H1 (cell line): Measurements from ENCODE around the gene BBS9. TPM values are rescaled to one million over a fixed set of nuclear protein-coding genes. Genes with fewer than 3 reads are reported as not detected.

Source experiments
- BRCA1 ChIP-seq: IDR thresholded peaks from 2 replicates; pipeline ENCODE4 v1.6.1; 2012; ENCODE audit warnings: low read depth, low read length, improper control_type of control experiment
- CHD2 ChIP-seq: IDR thresholded peaks from 2 replicates; pipeline ENCODE4 v1.6.1; 2012; ENCODE audit warnings: low read length, improper control_type of control experiment
- CHD7 ChIP-seq: fragments of 300-600 bp; sonication (generic); IDR thresholded peaks from 2 replicates; pipeline ENCODE4 v1.7.1; 2012; ENCODE audit warnings: low read length, moderate library complexity, mild to moderate bottlenecking, inconsistent platforms; ENCODE audit not compliant: insufficient replicate concordance
- EZH2 ChIP-seq: fragments of 200-600 bp; sonication (generic); IDR thresholded peaks from 2 replicates; pipeline ENCODE4 v1.7.1; 2012; ENCODE audit warnings: low read depth, mild to moderate bottlenecking, moderate library complexity, low read length, inconsistent platforms; ENCODE audit not compliant: severe bottlenecking
- HDAC2 ChIP-seq, 2 experiments: fragments of 300-600 bp in 1 of 2; sonication (generic) in 1 of 2; IDR thresholded peaks; 2 replicates each; pipeline ENCODE4 v1.6.1; 2011 to 2012; ENCODE audit warnings: low read depth in 2 of 2, low read length in 2 of 2, mild to moderate bottlenecking in 2 of 2, moderate library complexity in 2 of 2, borderline replicate concordance in 1 of 2, inconsistent platforms in 1 of 2
- KDM5A ChIP-seq: fragments of 200-600 bp; IDR thresholded peaks from 2 replicates; pipeline ENCODE4 v1.7.1; 2012; ENCODE audit warnings: mild to moderate bottlenecking, low read length, inconsistent platforms, mixed read lengths
- NRF1 ChIP-seq: IDR thresholded peaks from 2 replicates; pipeline ENCODE4 v1.6.1; 2011; ENCODE audit warnings: mild to moderate bottlenecking, low read depth, low read length, improper control_type of control experiment
- RXRA ChIP-seq: IDR thresholded peaks from 2 replicates; pipeline ENCODE4 v1.6.1; 2011; ENCODE audit warnings: low read depth, mild to moderate bottlenecking, low read length, moderate library complexity; ENCODE audit not compliant: insufficient read depth
- SAP30 ChIP-seq: fragments of 300-600 bp; sonication (generic); IDR thresholded peaks from 2 replicates; pipeline ENCODE4 v1.7.1; 2012; ENCODE audit warnings: low read length, moderate library complexity, mild to moderate bottlenecking, inconsistent platforms; ENCODE audit not compliant: insufficient read depth, insufficient replicate concordance
- SIRT6 ChIP-seq: IDR thresholded peaks from one replicate; pipeline ENCODE4 v1.7.1; 2012; ENCODE audit warnings: low read length, inconsistent platforms
- SP2 ChIP-seq: IDR thresholded peaks from 2 replicates; pipeline ENCODE4 v1.6.1; 2012; ENCODE audit warnings: mild to moderate bottlenecking, low read length, inconsistent platforms
- ZNF274 ChIP-seq: IDR thresholded peaks from 2 replicates; pipeline ENCODE4 v1.7.0; 2012; ENCODE audit warnings: low read length, borderline replicate concordance; ENCODE audit errors: extremely low read depth
- polyA plus RNA-seq, 7 experiments: library from polyadenylated mRNA; depleted of rRNA in 3 of 7; stranded (reverse) in 5 of 7; unstranded in 2 of 7; fragments of >200 nt in 5 of 7; fragments of 200-250 nt in 2 of 7; gene quantifications; 1 replicate in 5 of 7; 2 replicates in 1 of 7; 4 replicates in 1 of 7; pipeline versions ENCODE4 v1.2.1 to v1.2.3, GENCODE V29; 2011 to 2013; ENCODE audit warnings: missing spikeins in 2 of 7, mixed read lengths in 2 of 7
- total RNA-seq: library from RNA; stranded (reverse); fragmentation: NEBNext Ultra II Directional; extraction: Animal tissue kit (Norgen Biotek cat#: 25700); gene quantifications from 2 replicates; pipeline ENCODE4 v1.2.1, GENCODE V29; 2021

The BBS9 gene
- total and polyA plus RNA-seq, 2 of the 8 experiments (the other 6 are each of a cell fraction or from before 2014, with no cell fraction given): 22.3 to 37.0 TPM

- TF ChIP-seq CHD7 (no peak), RXRA (no peak), SAP30 (no peak), KDM5A (no peak), BRCA1 (no peak), SIRT6 (no peak), ZNF274 (no peak), SP2 (no peak), CHD2 (no peak), EZH2 (no peak), NRF1 (no peak), HDAC2 (IDR thresholded peaks at IDR 0.05; ENCODE audit: borderline replicate concordance in 1 of 2, low read depth in 2 of 2, low read length in 2 of 2) (no peak)
Measured at GRCh38 chr7:33432821-33433220, 303.5 kb downstream of the BBS9 start (continued).
